GM10248 (cell line): ENCODE measurements around the gene NSMCE4A.

ENCODE experiments used
- CTCF ChIA-PET: fragments of 300-600 bp; sonication (Branson Sonifier 250); formaldehyde crosslinking; extraction: SDS; loops from one replicate; lab custom pipeline; 2021; ENCODE audit warnings: antibody characterized with exemption; lab: Yijun Ruan, JAX
- POLR2A ChIA-PET: fragments of 350-650 bp; sonication (Branson Sonifier 250); formaldehyde crosslinking; extraction: SDS; loops from one replicate; lab custom pipeline; 2020; ENCODE audit warnings: antibody characterized with exemption; lab: Yijun Ruan, JAX
- DNase-seq: peaks from one replicate; pipeline ENCODE4 v3.0.0; 2012; ENCODE audit errors: extremely low spot score
- TF ChIP-seq, protein P1 (sequence below): IDR thresholded peaks from 2 replicates; pipeline ENCODE4 v1.5.1; 2012; ENCODE audit warnings: mild to moderate bottlenecking, low read depth; ENCODE audit errors: extremely low read depth, missing control alignments, control extremely low read depth

The NSMCE4A gene

DNA sequence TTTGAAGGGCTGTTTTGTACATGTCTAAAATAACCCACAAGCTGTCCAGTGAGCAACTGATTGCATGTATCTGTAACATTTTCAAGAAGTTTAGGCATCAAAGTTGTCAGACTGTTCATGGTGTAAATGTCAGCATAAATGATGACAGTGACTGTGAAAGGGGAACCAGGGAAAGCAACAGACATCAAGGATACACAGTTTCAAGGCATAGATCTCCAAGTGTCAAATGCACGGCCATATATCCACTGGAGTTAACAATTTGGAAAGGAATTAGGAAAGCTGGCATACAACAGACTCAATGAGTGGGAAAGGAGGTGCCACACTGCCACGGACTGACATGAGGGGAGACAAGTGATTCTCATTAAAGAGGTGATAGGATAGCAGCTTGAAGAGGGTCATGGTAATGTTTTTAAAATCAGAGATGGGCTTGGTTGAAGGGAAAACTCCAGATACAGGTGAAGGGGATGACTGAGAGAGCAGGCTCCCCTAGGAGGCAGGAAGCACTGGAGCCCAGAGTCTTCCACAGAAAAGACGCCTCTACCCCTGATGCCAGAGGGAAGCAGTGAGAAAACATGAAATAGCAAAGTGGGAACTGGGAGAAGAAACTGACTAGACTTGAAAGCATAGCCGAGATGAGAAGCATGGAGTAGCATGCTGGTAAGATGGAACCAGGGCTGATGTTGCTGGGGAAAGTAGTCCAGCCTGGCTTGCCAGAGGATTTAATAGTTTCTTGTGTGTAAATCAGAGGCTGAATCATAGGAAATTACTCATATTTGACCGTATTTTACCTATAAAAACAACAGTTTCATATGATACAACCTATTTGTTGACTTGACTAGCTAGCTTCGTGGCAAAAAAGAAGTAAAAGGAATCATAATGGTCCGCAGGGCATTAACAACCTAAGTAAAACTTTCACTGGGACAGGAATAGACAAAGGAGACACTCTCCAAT, 18.6 kb downstream of the NSMCE4A start:
- TF ChIP-seq, protein P1, sequence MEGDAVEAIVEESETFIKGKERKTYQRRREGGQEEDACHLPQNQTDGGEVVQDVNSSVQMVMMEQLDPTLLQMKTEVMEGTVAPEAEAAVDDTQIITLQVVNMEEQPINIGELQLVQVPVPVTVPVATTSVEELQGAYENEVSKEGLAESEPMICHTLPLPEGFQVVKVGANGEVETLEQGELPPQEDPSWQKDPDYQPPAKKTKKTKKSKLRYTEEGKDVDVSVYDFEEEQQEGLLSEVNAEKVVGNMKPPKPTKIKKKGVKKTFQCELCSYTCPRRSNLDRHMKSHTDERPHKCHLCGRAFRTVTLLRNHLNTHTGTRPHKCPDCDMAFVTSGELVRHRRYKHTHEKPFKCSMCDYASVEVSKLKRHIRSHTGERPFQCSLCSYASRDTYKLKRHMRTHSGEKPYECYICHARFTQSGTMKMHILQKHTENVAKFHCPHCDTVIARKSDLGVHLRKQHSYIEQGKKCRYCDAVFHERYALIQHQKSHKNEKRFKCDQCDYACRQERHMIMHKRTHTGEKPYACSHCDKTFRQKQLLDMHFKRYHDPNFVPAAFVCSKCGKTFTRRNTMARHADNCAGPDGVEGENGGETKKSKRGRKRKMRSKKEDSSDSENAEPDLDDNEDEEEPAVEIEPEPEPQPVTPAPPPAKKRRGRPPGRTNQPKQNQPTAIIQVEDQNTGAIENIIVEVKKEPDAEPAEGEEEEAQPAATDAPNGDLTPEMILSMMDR, result no peak
- ChIA-PET CTCF (no interaction called here), POLR2A (no interaction called here)
- no peak for DNase-seq

DNA sequence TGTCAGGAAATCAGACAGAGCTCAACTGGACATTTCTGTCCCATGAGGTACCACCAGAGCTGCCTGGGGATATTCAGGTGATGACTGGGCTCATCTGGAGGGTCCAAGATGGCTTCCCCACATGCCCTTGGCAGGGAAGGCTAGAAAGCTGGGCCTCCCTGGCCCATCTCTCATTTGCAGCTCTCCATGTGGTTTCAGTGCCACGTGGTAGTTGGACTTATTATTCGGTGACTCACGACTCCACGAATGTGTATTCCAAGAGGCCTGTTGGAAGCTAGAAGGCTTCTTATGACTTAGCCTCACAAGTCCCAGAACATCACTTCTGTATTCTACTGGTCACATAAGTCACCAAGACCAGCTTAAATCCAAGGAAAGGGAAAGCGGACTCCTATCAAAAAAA, 22.8 kb downstream of the NSMCE4A start:
- POLR2A ChIA-PET, result interaction anchor here (0.8 kb wide), 1 partner anchor 16 kb away, joined by 4 read pairs; no protein-coding TSS in a partner anchor
- CTCF ChIA-PET, result no interaction called here
- TF ChIP-seq, protein P1, result no peak
- DNase-seq, result no peak

DNA sequence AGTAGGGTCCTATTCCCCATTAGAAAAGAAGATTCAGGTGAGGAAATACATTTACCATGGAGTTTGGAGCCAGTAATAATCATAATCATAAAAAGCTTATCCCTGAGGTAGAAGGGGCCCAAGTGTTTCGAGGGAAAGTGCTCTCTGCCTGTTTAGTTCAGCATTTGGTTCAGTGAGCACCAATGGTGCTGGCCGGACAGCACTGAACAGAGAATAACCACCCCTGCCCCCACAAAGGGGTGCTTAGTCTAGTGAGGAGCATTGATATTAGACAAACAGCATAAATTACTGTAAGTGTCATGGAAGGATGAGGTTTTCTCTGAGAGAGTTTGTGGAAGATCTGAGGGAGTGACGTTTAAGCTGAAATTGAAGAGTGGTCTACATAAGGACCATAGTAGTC, 25.6 kb downstream of the NSMCE4A start:
- ChIA-PET CTCF (no interaction called here), POLR2A (no interaction called here)
- DNase-seq, result no peak
- TF ChIP-seq, protein P1, result no peak

DNA sequence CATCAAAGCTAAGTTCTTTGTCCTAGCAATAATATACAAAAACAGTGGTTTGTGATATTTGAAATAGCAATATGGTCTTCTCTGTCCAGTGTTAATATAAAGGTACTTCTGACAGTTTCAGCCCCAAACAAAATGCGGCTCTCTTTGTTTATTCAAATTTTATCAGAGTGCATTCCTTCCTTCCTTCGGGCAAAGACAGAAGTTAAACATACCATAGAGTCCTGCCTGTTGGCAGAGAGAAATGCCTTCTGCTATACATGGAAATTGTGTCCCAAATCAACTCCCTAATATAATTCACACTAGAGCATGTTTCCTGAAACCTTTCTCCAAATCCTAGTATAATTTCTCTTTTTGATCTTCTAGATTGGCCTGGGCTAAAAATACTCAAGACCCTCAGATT, 26.0 kb downstream of the NSMCE4A start:
- no peak for DNase-seq
- CTCF ChIA-PET, result interaction anchor here (1.2 kb wide), 1 partner anchor 10 kb away, joined by 3 read pairs; no protein-coding TSS in a partner anchor
- POLR2A ChIA-PET, result no interaction called here
- TF ChIP-seq, protein P1, result no peak

DNA sequence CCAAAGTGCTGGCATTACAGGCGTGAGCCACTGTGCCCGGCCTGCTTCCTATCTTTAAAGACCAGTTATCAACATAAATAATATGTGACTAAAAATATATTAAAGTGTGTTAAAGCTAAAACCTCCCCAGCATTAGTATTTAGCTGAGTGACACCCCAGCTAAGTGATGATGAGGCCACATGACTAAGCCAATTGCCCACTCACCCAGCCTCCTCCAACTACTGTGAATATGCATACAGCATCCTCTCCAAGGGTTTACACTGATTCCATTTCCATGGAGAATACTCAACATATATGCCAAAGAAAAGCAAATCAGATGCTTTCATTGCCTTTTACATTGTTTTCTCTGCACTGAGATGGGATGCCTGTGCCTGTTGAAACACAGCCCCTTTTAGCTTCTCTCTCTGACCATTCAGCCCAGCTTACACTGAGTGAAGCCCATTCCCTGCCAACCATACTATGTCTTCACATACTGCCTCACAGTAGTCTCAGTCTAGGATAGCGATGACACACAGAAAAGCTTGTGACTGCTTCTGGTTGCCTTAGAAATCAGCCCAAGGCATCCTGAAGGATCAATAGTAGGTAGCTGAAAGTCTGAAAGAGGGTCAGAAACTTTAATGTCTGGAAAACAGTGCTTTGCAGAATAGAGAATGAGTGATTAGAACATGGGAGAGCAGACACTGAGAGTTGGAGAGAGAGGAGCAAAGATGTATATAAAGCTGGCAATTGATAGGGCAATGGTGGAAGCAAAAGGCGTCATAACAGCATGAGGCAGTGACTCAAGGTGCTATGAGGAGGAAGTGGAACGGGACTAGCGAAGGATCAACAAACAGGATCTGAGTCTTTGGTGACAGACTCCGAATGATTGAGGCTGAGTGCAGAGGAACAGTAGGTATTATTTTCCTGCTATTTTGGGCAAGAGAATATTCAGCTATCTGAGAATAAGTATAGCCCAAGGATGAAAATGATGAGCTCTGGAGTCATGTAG, 27.4 kb downstream of the NSMCE4A start:
- ChIA-PET POLR2A (no interaction called here), CTCF (interaction anchor here (0.9 to 1.5 kb wide), 3 partner anchors 8 to 14 kb away, joined by 3 to 5 read pairs (median 4); no protein-coding TSS in a partner anchor)
- DNase-seq, result no peak
- TF ChIP-seq, protein P1, result no peak
